ENCODE measurements around the gene C9orf85. TPM values are rescaled to one million over a fixed set of nuclear protein-coding genes. Genes with fewer than 3 reads are reported as not detected.

The C9orf85 gene
- total RNA-seq (2011; cell fraction: chromatin; rRNA removed; ENCODE audit: low replicate concordance), result 4.8 and 9.7 TPM in 2 replicates
- 2.9 and 4.0 TPM in 2 replicates for total RNA-seq (2011; cell fraction: nucleolus; rRNA removed)
- 5.4 and 8.1 TPM in 2 replicates for total RNA-seq (2011; cell fraction: nucleoplasm; rRNA removed)
- total RNA-seq (2014; rRNA removed) (6.9 and 11.8 TPM in 2 replicates), total RNA-seq (2014; rRNA removed; fragmentation: Illumina TruSeq; extraction: Trizol) (14.5 and 16.2 TPM in 2 replicates), total RNA-seq (2015; rRNA removed; fragmentation: Illumina TruSeq; extraction: Trizol) (15.8 and 15.9 TPM in 2 replicates), total RNA-seq (2021) (6.7 TPM in 2 replicates), polyA plus RNA-seq (2011; rRNA removed) (8.0 and 9.5 TPM in 2 replicates), polyA plus RNA-seq (2014; fragmentation: Illumina TruSeq; extraction: Trizol) (12.7 and 17.6 TPM in 2 replicates), polyA plus RNA-seq (2014; fragmentation: Nextera tagmentation; extraction: Ambion mirVana) (10 to 100 TPM; 11.9 to 14.6 TPM), polyA plus RNA-seq (2014; rRNA removed) (13.0 and 15.1 TPM in 2 replicates), polyA minus RNA-seq (2011; rRNA and poly(A)+ RNA removed) (4.1 and 6.7 TPM in 2 replicates), Bru-seq, nascent RNA (percentile 67 among the genes with signal in this experiment), BruChase-seq, experiment 1, labeled RNA remaining after a 2-hour chase (percentile 72 among the genes with signal in this experiment), BruChase-seq, experiment 2, labeled RNA remaining after a 6-hour chase (percentile 71 among the genes with signal in this experiment)
- polyA plus RNA-seq (2011; cell fraction: cytosol; rRNA removed), result 4.1 and 8.2 TPM in 2 replicates
- polyA plus RNA-seq (2011; cell fraction: nucleus; rRNA removed), result 1.6 and 2.3 TPM in 2 replicates
- polyA plus RNA-seq (2012), result 10.0 and 10.5 TPM in 2 replicates
- polyA minus RNA-seq (2011; cell fraction: cytosol; rRNA and poly(A)+ RNA removed), result 3.6 and 7.0 TPM in 2 replicates
- 3.1 and 4.9 TPM in 2 replicates for polyA minus RNA-seq (2011; cell fraction: nucleus; rRNA and poly(A)+ RNA removed)
- long read RNA-seq, experiment 1, transcript C9orf85-201 (4 exons, 1,279 nt), result major isoform, 17 of 24 reads
- long read RNA-seq, experiment 1, partial matches to known transcripts, result 0 of 24 reads
- long read RNA-seq, experiment 1, other reads (novel, unspliced or antisense), result 7 of 24 reads
- long read RNA-seq, experiment 2, partial matches to known transcripts, result 2 of 5 reads
- long read RNA-seq, experiment 2, other reads (novel, unspliced or antisense), result 1 of 5 reads
- long read RNA-seq, experiment 3, partial matches to known transcripts, result 0 of 7 reads
- long read RNA-seq, experiment 3, other reads (novel, unspliced or antisense), result 3 of 7 reads

- peaks cover 5% of the 10 kb centered on the region in 2 experiments; a peak in 3 of 5 replicates for H3K4me1 ChIP-seq (replicated peaks in 1 of 2; ENCODE audit: control insufficient read depth in 2 of 2, insufficient read depth in 2 of 2, low read length in 2 of 2)
- H3K27ac ChIP-seq (ENCODE audit: extremely low read depth, low read depth, low read length), result peak within 1 kb of the TSS; percentile 90
- intact Hi-C loops (cut with micrococcal nuclease) (no loop called here), in situ Hi-C loops (cut with MboI) (no loop called here)
- no peaks in the 10 kb centered on the region for H3K9me1 ChIP-seq (ENCODE audit: control insufficient read depth, insufficient read depth, low read length)
- H3K36me3 ChIP-seq (ENCODE audit: control insufficient read depth, insufficient read depth, low read length), result peaks cover 2% of the 10 kb centered on the region; the same call in 2 of the 3 replicates
- H2AFZ ChIP-seq (ENCODE audit: low read depth, low read length), result peak within 1 kb of the TSS; percentile 94
- FAIRE-seq (peak; percentile 99), DNase-seq (ENCODE audit: extremely low read depth in 1 of 4, low spot score in 3 of 4) (peak; percentile 93 to 98 (median 95)), ATAC-seq (peak; percentile 95)
- under 1% methylated on average over 39 of the region's 45 CpGs for WGBS (ENCODE audit: insufficient coverage, low coverage, missing lambda C conversion rate)
- ChIA-PET CTCF (ENCODE audit: low intra/inter-chr PET ratio) (no interaction called here), POLR2A (interaction anchor here (1.0 to 1.4 kb wide), 2 partner anchors 10 to 16 kb away, joined by 3 to 7 read pairs; no protein-coding TSS in a partner anchor)
- 0 out of 2 replicates have a peak, but pooled peaks cover 9% of the 10 kb centered on the region for H4K20me1 ChIP-seq (replicated peaks; ENCODE audit: control insufficient read depth, insufficient read depth, low read length)
- no TSS peak for BruUV-seq (replicated peaks)
- peaks cover 91% of the 10 kb centered on the region for H3K79me2 ChIP-seq (ENCODE audit: control insufficient read depth, insufficient read depth, low read length)
- H3K9me3 ChIP-seq (replicated peaks; ENCODE audit: control insufficient read depth, insufficient read depth, low read depth, low read length), result no peaks in the 10 kb centered on the region
- peak within 1 kb of the TSS; percentile 81 to 97 for H3K9ac ChIP-seq (ENCODE audit: insufficient read depth in 1 of 2, low read depth in 2 of 2, low read length in 2 of 2)
- H3K4me3 ChIP-seq, result peak within 1 kb of the TSS; percentile 62
- peak within 1 kb of the TSS; percentile 95 for H3K4me2 ChIP-seq (ENCODE audit: insufficient read depth, low read length)
- no peaks in the 10 kb centered on the region for H3K27me3 ChIP-seq (ENCODE audit: control insufficient read depth in 2 of 2, insufficient read depth in 2 of 2, low read length in 2 of 2)
- TF ChIP-seq DMBX1 (CRISPR knock-in tag; IDR thresholded peaks at IDR 0.05; ENCODE audit: borderline replicate concordance) (0 out of 2 replicates have a peak, but pooled peaks have one; percentile 17), ZC3H8 (IDR thresholded peaks at IDR 0.05) (no peak), ZNF444 (CRISPR knock-in tag; IDR thresholded peaks at IDR 0.05) (no peak), ZNF764 (CRISPR knock-in tag; IDR thresholded peaks at IDR 0.05; ENCODE audit: low read depth) (no peak), C11orf30 (IDR thresholded peaks at IDR 0.05; ENCODE audit: low read depth) (peak; percentile 69), ZEB2 (IDR thresholded peaks at IDR 0.05) (peak; percentile 38; the same call in 1 of the 2 replicates), ATF2 (CRISPR knock-in tag; IDR thresholded peaks at IDR 0.05) (no peak), CREB3 (tag; conservative IDR thresholded peaks at IDR 0.05; ENCODE audit: low read depth) (no peak), ZNF507 (tag; conservative IDR thresholded peaks at IDR 0.05) (no peak), DIDO1 (tag; IDR thresholded peaks at IDR 0.05; ENCODE audit: low read depth) (peak; percentile 79), PURB (CRISPR knock-in tag; IDR thresholded peaks at IDR 0.05; ENCODE audit: low read depth) (no peak)
These were observed at the start of gene C9orf85, which contains the start of gene ABHD17B for GRCh38 chr9:71911061-71911907. C9orf85 (plus strand) TSS chr9:71911639; CDS start chr9:71911735, 96 bp downstream. ABHD17B (minus strand) TSS chr9:71911193; CDS start chr9:71875080, 36,113 bp downstream.
